Measurements from ENCODE around the gene EIF2B2. TPM values are rescaled to one million over a fixed set of nuclear protein-coding genes. Genes with fewer than 3 reads are reported as not detected.

Gene EIF2B2
- total RNA-seq = 36.1 and 36.7 TPM in 2 replicates
- long read RNA-seq, full-length matches to known transcripts = 90 of 102 reads
- long read RNA-seq, partial matches to known transcripts = 6 of 102 reads
- long read RNA-seq, other reads (novel, unspliced or antisense) = 6 of 102 reads

DNA sequence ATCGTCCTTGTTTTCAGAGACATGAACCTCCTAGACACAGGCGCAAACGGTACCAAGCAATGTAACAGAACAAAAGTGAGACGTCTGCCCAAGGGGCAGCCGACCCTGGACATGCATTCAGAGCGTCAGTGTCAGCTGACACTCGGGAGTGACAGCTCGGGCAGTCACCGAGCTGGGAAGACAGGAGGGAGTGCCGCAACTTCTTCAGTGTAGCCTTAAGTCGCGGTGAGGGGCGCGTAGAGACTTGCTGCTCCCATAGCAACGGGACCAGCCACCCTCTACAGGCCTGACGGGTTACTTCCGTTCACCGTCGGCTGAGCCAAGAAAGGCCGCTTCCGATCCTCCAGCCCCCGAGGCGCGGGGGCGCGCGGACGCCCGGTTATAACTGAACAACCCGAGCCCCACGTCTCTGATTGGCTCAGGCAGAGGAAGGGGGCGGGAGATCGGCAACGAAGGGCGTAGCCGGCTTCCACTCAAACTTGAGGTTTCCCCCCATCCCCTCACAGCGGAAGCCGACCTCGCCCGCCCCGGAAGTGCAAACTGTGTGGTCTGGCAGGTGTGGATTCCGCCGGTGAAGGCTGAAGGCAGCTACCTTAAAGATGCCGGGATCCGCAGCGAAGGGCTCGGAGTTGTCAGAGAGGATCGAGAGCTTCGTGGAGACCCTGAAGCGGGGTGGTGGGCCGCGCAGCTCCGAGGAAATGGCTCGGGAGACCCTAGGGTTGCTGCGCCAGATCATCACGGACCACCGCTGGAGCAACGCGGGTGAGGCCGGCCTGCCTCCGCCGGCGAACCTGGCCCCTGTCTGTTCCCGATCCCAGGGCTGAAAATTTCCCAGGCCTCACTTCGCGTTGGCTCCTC is at the start of gene EIF2B2:
Gene EIF2B2, plus strand, starts transcription at position 530 of the 858 bp plus-strand sequence. Its CDS starts 70 bp downstream, at position 600.
- Mint-ChIP-seq H3K27ac (peak within 1 kb of the TSS; percentile 71), H3K9me3 (ENCODE audit: low read depth) (peaks cover 4% of the 10 kb centered on the region), H3K36me3 (ENCODE audit: insufficient read depth) (peaks cover 14% of the 10 kb centered on the region), H3K4me3 (ENCODE audit: low read depth) (peak within 1 kb of the TSS; percentile 99), H3K27me3 (no peaks in the 10 kb centered on the region), H3K4me1 (ENCODE audit: low read depth) (peaks cover 17% of the 10 kb centered on the region)
- peak; percentile 96 for DNase-seq (ENCODE audit: low spot score, unreplicated experiment)
- TF ChIP-seq, protein P1, sequence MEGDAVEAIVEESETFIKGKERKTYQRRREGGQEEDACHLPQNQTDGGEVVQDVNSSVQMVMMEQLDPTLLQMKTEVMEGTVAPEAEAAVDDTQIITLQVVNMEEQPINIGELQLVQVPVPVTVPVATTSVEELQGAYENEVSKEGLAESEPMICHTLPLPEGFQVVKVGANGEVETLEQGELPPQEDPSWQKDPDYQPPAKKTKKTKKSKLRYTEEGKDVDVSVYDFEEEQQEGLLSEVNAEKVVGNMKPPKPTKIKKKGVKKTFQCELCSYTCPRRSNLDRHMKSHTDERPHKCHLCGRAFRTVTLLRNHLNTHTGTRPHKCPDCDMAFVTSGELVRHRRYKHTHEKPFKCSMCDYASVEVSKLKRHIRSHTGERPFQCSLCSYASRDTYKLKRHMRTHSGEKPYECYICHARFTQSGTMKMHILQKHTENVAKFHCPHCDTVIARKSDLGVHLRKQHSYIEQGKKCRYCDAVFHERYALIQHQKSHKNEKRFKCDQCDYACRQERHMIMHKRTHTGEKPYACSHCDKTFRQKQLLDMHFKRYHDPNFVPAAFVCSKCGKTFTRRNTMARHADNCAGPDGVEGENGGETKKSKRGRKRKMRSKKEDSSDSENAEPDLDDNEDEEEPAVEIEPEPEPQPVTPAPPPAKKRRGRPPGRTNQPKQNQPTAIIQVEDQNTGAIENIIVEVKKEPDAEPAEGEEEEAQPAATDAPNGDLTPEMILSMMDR (IDR thresholded peaks at IDR 0.05; ENCODE audit: unreplicated experiment) = peak; percentile 30

DNA sequence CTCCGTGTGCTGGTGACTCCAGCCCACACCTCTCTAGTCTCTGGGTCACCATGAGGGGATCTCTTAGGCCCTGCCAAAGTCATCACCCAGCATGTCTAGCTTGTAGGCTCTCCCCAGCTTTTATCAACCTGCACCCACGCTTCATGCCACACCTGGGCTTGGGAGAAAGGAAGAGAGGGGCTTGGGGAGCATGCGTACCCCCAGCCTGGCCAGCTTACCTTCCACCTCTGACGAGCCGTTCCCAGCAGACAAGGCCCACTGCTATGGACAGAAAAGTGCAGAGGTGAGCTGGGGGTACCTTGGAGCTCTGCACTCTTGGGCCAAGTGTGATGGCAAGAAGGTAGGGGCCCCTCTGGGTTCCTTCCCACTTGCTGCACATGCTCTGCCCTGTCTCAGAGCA is 49.0 kb upstream of the EIF2B2 start:
- peaks cover 29% of the 10 kb centered on the region for H3K4me1 Mint-ChIP-seq (ENCODE audit: low read depth)
- DNase-seq (ENCODE audit: low spot score, unreplicated experiment) = no peak
- no peaks in the 10 kb centered on the region for H3K9me3 Mint-ChIP-seq (ENCODE audit: low read depth)
- H3K27me3 Mint-ChIP-seq = peaks cover 22% of the 10 kb centered on the region
- TF ChIP-seq, protein P1 (IDR thresholded peaks at IDR 0.05; ENCODE audit: unreplicated experiment) = no peak
- H3K36me3 Mint-ChIP-seq (ENCODE audit: insufficient read depth) = no peaks in the 10 kb centered on the region
- H3K27ac Mint-ChIP-seq = no peak overlapping the region
- H3K4me3 Mint-ChIP-seq (ENCODE audit: low read depth) = peak overlapping the region; percentile 19

DNA sequence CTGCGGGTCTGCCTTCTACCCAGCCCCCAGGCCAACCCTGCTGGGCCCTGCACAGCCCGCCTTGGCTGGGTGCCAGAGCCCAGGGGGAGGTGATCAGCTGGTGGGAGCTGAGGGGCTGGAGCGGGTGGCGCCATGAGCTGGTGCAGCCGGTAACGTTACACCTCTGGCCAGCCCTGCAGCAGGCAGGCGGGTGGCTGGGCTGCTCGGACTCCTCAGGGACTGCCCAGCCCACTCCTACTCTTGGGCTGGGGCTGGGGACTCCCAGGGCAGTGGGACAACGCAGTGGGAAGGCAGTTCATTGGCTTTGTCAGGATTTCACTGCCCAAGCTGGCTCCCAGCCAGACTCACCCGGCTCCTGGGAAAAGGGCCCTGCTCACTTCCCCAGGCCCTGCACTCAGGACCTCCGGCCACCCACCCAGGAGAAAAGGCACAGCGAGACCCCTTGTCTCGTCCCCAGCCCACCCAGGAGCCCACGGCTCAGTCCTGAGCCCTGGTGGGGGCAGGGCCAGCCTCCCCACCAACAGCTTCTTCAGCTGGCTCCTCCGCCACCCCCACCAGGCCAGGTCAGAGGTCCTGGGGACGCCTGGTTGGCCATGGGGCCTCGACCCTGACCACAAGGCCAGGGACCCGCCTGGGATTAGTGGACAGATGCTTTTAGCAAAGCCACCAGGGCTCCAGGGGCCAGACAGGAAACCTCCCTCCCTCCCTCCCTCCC is 48.3 kb upstream of the EIF2B2 start:
- Mint-ChIP-seq H3K4me3 (ENCODE audit: low read depth) (no peak overlapping the region), H3K27me3 (peaks cover 24% of the 10 kb centered on the region), H3K9me3 (ENCODE audit: low read depth) (no peaks in the 10 kb centered on the region), H3K27ac (no peak overlapping the region), H3K4me1 (ENCODE audit: low read depth) (peaks cover 29% of the 10 kb centered on the region), H3K36me3 (ENCODE audit: insufficient read depth) (no peaks in the 10 kb centered on the region)
- TF ChIP-seq, protein P1 (IDR thresholded peaks at IDR 0.05; ENCODE audit: unreplicated experiment) = no peak
- no peak for DNase-seq (ENCODE audit: low spot score, unreplicated experiment)

DNA sequence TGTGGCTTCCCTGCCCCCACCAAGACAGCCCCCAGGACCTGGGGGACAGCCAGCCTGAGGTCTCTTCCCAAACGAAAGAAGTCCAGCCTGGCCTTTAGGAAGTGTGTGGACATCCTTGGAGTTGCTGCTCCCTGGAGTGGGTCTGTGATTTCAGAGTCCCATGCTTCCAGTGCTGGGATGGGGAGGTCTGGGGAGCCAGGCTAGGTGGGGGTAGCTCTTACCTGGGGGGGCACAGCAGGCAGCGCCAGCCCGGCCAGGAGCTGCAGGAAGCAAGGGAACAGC is 47.8 kb upstream of the EIF2B2 start:
- H3K9me3 Mint-ChIP-seq (ENCODE audit: low read depth) = no peaks in the 10 kb centered on the region

More for the DNA sequence above, 47.8 kb upstream of the EIF2B2 start:
- peak overlapping the region; percentile 16 for H3K4me3 Mint-ChIP-seq (ENCODE audit: low read depth)
- H3K27me3 Mint-ChIP-seq = peaks cover 25% of the 10 kb centered on the region
- DNase-seq (ENCODE audit: low spot score, unreplicated experiment) = no peak
- TF ChIP-seq, protein P1 (IDR thresholded peaks at IDR 0.05; ENCODE audit: unreplicated experiment) = no peak
- H3K27ac Mint-ChIP-seq = no peak overlapping the region
- H3K36me3 Mint-ChIP-seq (ENCODE audit: insufficient read depth) = no peaks in the 10 kb centered on the region
- H3K4me1 Mint-ChIP-seq (ENCODE audit: low read depth) = peaks cover 28% of the 10 kb centered on the region
